NCI-H1436 (cell line): ENCODE results near the gene TET3.
"Not testable (repeated sequence)": the region's sequence is repeated elsewhere in the genome, so short reads cannot be mapped to it uniquely, and the experiment has no call there.

Source experiments
- DNase-seq: peaks from one replicate; lab custom pipeline; 2025; lab: John Stamatoyannopoulos, UW

TET3 gene

DNA sequence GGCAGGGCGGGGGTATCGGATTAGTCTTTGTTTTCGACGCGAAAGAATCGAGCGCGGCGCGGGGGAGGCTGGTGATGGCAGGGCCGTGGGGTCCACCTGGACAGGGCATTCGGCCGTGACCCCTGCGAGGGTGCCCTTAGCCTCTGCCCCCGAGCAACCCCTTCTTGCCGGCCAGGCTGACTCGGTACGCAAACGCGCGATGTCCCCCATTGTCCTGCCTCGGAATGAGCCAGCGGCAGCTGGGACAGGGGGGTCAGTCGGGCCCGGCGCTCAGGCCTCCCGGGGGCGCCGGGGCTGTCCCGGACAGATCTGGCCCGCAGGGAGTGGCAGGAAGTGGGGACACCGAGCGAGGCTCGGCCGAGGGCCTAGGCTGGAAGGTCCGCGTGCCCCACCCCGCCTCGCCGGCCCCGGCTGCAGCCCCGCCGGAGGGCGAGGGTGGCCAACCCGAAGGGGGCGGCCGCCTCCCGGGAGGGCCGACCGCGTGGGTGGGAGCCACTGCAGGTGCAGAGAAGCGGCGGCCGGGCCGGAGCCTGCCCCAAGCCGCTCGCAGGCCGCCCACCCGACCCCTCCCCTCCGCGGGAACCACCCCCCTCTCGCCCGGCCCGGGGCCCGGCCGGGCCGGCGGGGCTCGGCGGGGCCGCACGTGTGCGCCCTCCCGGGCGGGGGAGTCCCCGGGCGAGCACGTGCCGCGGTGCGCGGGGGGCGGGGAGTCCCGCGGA lies at the start of gene TET3:
TET3 (plus strand) TSS at position 708 of the 719 bp plus-strand sequence. CDS start 1,494 bp downstream, outside the sequence.
- peak; percentile 17 for DNase-seq

DNA sequence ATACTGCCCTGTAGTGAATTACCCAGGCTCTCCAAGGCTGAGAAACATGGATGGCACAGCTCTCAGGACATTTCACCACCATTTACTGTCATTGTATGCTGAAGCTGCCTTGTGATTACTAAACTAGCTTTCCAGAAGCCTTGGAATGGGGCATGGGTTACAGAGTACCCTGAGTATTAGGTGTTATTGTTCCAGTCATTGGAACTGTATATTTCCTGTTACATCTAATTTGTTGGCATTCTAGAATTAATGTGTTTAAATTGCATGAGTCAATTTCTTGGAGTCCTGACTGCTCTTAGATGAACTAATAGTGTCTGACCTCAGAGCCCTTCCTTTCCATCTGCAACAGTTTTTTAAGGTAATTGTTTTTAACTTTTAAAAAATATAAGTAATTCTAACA lies 49.1 kb upstream of the TET3 start:
- DNase-seq = no peak

DNA sequence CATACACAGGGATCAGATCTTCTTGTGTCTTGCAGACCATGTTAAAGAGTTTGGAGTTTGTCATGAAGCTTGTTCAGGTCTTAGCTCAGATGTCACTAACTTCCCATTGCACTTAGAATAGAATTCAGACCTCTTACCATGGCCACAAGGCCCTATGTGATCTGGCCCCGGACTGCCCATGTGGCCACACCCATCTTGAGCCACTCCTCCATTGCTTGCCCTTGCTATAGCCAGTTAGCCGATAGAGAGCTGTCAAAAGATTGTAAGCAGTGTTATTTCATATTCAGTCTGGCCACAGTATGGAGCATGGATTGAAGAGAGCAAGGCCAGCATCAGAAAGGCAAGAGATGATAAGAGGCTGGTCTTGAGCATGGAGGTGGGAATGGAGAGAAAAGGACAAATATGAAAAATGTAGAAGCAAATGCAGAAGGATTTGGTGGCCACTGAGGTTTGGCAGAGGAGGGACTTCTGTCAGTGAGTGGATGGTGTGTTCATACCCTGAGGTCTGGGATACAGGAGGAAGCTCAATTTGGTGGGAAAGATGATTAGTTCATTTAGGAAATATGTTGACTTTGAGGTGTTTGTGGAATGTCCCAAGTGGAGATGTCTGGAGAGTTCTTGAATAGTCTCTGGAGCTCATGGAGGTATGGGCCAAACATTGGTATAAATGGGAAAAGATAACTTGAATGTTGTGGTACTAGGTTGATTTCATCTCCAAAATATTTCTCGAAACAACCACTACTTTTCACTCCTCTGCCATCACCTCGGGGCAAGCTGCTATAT lies 47.4 kb upstream of the TET3 start:
- DNase-seq = no peak

DNA sequence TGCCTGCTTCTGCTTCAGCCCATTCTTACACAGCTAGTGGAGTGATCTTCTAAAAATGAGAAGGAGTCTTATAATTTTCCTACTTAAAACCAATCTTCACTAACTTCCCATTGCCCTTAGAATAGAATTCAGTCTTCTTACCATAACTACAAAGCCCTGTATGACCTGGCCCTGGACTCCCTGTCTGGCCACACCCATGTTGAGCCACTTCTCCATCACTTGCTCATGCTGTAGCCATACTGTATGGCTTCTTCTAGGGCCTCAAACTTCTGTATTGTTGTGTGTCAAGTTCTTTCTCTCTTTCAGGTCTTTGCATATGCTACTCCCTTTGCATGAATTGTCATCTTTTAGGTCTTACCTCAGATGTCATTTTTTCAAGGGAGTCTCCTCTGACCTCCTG lies 46.8 kb upstream of the TET3 start:
- no peak for DNase-seq

DNA sequence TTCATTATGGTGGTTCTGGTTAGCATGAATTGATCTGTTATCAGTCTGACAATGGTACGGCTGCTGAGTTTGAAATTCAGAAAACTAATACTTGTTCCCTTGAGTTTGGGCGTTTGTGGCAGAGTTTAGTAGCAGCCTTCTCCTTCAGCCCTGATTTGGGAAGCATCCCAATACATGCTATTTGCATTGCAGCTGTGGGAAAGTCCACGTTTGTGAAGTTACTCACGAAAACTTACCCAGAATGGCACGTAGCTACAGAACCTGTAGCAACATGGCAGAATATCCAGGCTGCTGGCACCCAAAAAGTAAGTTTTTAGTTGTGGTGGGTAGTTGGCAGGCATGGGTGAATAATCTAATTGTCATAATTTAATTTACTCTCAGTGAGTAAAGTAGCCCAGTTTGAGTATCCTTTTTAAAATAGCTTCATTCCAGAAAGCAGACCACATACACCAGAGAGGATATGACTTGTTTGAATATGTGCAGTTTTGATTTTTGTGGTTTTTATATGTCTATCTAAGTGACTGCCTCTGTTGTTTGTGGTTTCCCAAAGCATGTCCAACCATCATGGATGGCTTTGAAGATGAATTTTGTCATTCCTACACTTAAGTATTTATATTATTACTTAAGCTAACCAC lies 45.9 kb upstream of the TET3 start:
- no peak for DNase-seq

DNA sequence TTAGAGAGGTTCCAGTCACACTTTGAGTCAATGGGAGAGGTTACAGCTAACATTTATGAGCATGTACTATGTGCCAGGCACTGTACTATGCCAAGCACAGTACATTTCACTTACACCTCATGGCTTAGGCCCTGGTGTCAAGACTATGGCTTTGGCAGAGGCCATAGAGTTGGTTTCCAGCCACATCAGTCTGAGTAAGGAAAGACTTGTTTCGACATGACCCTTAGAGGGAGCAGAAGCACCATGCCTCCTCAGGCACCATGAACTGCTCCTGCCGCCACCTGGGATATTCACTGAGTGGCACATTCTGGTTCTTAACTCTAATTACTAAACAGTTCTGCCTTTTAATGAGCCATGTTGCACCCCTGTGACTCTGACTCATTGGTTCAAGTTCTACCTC lies 45.3 kb upstream of the TET3 start:
- no peak for DNase-seq

DNA sequence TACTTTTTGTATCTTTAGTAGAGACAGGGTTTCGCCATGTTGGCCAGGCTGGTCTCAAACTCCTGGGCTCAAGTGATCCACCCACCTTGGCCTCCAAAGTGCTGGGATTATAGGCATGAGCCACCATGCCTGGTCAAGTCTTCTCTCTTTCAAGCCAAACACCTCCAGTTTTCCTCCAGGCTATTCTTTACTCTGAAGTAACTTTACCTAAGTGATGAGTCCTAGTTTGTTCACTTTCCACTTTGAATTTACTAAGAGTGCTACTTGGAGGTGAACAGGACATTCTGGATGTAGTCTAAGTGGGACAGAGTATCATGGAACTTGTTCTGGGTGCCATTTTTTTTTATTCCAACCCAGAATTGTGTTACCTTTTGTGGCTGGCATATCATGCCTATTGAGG lies 44.6 kb upstream of the TET3 start:
- not testable (repeated sequence) for DNase-seq

DNA sequence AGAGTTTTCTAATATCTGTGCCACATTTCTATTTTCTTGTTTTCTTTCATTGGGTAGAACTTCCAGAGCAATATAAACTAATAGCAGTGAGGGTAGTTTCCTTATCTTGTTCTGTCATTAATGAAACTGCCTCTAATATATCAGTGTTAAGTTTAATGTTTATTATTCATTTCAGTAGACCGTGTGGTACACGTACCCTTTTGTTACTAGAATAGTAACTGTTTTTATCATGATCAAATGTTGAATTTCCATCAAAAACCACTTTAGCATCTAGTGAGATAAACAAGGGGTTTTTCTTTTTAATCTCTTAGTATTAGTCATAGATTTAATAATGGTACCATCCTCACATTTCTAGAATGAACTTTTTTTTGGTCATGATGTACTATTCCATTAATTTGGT lies 42.0 kb upstream of the TET3 start:
- no peak for DNase-seq

DNA sequence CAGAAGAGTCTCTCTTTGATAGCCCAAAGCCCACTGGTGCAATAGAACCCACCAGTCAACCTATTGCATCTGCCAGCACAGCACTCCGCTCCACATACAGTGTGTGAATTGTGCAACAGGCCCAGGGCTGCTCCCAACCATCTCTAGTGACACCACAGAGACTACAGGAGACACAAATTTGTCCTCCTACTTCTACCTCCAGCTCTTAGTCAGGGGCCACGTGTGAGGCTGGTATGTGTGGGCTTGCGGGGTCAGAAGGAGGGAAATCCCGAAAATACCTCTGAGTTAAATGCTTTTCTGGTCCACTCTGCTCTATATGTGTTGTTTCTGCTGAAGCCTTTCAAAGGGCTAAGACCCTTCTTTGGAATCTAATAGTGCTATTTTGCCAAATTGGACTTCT lies 40.0 kb upstream of the TET3 start:
- DNase-seq = no peak

DNA sequence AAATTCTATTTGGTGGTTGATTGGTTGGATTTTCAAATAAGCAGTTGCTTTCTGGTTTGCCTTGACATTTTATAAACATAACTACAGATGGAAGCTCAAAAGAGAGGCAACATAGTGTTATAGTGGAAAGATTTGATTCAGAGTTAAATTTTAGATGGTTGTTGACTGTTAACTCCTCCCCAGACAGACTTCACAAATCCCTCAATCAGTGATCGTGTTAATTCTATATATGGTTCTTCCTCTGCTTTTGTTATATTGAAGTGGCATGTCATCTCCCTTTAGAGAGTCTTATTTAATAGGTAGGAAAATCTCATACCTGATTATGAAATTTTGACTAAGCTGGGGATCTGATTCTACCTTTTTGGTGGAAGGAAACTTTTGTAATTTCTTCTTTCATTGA lies 38.5 kb upstream of the TET3 start:
- no peak for DNase-seq

DNA sequence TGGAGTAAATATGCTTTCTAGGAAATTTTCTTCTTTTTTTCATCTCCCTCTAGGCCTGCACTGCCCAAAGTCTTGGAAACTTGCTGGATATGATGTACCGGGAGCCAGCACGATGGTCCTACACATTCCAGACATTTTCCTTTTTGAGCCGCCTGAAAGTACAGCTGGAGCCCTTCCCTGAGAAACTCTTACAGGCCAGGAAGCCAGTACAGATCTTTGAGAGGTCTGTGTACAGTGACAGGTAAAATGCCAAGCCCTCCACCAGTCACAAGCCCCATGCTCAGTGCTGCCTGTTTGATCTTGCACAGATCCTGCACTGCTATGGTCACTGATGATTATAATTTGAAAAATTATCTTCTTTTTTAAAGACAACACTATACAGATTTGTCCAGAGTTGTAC lies 38.0 kb upstream of the TET3 start:
- DNase-seq = no peak

DNA sequence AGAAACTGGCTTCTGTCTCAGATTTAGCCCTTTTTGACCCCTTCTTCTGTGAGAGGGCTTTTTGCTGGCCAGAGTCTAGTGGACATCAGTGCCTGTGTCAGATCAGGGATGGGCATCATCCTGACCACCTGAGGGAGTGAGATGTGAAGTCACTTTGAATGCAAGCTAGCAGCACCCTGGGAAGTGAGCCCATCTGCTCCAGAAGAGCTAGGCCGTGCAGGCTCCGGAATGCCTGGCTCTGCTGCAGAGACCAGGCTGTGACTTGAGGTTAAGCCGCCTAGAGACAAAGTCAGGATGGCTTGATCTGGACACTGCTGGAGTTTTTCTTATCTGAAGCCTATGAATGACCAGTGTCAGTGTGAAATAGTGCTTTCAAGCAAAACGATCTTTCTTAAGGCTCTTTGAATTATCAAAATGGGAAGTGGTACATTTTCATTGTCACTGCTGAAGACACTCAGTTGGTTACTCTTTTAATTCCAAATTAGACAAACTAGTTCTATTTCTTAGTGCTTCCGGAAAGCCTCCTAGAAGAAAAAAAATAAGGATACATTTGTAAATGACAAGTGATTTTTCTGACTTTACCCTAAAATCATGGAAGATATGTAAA lies 37.2 kb upstream of the TET3 start:
- DNase-seq = no peak

DNA sequence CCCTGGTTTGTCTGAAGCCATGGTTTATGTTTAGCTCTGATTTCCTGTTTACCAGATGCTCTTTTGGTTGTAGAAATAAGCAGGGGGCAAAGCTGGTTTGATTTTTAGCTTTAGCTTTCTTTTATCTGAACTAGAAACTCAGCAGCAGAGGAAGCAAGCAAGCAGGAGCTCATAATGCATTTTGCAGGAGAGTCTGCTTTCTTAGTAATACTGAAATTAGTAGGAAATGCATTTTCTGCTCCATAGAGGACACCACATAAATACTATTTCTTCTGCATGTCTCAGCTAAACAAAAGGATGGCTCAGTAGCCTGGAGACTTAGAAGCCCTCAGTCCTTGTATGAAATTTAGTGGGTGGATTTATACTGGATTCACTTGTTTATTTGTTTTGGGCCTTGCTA lies 34.9 kb upstream of the TET3 start:
- no peak for DNase-seq

DNA sequence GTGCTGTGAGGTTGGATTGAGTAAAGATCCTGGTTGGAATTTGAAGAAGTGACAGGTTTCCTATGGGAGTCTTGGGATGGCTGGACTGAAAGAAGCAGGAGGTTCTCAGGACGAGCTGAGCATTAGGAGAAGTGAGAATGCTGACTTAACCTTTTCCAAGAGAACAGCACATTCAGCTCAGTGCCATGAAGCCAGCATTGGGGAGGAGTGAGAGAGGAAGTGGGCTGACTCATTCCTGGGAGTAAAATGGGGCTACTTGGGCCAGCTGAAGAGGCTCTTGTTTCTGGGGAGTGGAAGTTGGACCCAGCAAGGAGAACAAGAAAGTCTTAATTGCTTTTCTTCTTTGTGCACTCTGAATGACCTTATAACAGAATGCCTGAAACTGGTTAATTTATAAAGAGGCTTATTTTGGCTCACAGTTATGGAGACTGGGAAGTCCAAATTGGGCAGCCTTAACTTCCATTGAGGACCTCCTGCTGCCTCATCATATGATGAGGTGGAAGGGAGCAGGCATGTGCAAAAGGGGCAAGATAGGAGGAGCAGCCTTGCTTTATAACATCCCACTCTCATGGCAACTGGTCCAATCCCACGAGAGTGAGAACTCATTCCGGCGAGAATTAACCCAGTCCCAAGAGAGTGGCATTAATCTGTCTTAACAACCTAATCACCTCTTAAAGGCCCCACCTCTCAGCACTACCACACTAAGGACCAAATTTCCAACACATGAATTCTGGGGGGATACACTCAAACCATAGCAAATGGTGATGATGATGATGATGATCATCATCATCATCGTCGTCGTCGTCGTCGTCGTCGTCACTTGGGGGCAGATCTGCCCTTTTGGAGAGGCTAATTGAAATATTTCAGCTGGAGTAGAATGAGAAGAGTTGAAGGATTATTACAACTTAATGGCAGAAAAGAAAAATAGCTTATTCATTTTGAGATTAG lies 31.9 kb upstream of the TET3 start:
- DNase-seq = no peak

DNA sequence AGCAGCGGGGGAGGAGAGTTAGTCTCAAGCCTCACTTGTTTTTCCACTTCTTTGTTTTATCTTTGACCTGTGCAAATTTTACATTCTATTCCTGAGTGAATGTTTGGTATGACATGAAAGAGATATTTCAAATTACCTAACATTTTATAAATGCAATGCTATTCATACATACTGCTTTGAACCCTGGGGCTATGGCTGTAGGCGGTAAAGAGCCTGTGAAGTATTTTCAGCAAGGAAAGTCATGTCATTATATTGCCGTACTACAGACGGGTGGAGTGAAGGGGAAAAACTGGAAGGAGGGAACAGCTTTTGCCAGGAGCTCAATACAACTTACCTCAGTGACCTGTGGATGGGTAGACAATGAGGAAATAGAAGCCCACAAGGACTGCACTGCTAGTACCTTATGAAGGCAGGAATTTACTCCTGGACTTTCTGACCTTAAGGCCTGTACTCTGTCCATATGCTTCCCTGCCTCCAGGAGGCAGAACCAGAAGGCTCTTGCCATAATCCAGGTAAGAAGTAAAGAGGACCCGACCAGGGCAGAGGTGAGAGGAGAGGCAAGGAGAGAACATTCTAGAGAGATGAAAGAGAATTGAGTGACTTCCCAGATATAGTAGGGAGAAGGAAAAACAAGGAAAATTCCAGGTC lies 28.4 kb upstream of the TET3 start:
- no peak for DNase-seq

DNA sequence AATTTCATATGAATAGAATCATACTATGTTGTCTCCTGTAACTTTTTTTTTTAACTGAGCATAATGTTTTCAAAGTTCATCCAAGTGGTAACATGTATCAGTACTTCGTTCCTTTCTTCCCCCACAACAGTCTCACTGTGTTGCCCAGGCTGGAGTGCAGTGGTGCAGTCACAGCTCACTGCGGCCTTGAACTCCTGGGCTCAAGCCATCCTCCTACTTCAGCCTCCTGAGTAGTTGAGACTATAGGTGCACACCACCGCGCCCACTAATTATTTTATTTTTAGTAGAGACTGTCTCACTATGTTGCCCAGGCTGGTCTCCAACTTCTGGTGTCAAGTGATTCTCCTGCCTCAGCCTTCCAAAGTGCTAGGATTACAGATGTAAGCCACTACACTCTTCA lies 23.4 kb upstream of the TET3 start:
- no peak for DNase-seq

DNA sequence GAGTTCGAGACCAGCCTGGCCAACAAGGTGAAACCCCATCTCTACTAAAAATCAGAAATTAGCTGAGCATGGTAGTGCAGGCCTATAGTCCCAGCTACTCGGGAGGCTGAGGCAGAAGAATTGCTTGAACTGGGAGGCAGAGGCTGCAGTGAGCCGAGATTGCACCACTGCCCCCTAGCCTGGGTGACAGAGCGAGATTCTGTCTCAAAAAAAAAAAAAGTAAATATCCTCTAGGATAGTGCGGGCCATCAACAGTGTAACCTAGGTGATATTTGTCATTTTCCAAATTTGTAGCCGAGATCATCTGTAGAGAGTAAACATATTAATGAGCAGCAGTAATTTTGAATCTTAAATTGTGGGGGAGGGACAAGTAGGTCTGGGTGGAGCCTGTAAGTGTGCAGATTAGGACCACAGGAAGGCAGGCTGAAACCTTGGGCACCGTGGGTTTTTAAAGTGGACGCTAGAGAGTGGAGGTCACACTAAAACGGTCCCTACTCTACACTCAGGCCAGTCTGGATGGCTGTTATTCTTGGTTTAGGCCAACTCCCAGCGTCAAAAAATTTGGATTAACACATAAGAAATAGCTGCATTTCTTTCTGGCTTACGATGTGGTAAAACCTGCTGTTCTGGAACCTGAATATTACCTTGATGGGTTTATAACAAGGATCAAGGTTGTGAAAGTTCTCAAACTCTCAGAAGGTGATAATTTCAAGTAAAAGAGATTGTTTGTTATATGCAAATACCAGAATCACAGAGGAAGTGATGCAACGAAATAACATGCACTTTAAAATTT lies 22.7 kb upstream of the TET3 start:
- DNase-seq = no peak

DNA sequence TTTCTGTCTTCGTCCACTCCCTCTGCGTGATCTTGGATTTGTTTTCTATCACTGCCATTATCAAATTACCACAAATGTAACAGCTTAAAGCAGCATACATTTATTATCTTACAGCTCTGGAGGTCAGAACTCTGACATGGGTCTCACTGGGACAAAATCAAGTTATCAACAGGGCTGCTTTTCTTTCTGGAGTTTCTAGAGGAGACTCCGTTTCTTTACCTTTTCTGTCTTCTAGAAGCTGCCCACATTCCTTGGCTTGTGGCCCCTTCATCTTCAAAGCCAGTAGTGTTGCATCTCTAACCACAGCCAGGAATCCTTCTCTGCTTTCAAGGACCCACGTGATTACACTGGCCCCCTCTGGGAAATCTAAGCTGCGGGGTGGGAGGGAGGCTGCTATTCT lies 21.9 kb upstream of the TET3 start:
- no peak for DNase-seq

DNA sequence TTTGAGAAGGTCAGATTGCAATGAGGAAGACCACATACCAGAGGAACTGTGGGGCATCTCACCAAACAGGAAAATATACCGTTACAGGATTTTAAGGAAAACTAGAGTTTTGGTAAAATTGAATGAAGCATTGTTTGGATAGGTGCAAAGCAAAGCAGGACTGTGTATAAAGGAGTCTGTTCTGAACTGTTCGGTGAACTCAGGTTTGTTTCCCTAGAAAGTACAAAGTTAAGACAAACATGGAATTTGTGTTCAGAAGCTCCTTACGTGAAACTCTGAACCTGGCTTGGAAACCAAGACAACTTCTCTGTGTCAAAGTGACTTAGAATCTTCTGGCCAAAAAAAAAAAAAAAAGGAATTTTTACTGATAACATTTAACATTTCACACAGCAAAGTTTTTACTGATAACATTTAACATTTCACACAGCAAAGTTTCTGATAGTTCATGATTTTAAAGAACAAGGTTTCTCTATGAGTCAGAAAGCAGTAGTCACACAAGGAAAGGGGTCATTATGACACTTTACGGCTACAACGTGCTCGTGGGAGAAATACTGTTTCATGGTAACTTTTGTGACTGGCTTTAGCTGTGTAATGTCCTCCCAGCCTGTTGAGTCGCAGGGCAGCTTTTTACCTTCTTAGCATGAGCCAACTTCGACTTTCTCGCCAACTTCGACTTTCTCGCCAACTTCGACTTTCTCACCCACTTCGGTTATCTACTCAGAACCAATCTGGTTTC lies 21.2 kb upstream of the TET3 start:
- DNase-seq = no peak

DNA sequence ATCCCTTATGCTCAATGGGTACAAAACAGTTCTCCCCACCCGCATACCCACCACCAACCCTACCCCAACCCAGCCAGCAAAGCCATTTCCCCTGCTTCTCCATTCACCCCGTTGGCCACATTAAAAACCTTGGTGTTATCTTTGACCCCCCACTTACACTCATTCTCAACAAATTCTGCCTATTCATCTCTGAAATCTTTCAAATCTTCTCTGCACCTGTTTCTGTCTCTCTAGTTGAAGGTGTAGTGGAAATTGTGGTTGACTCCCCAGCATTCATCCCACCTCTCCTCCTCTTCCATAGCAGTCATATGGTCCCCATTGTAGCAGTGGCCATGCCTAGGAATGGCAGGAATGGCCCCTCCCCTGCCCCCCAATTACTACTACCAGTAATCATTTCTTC lies 20.5 kb upstream of the TET3 start:
- DNase-seq = no peak
